PC-3 (cell line): ENCODE results near the gene PIGP.

ENCODE experiments used
- EZH2 ChIP-seq: fragments of 300-600 bp; sonication (generic); IDR thresholded peaks from one replicate; pipeline ENCODE4 v1.6.1; 2017; ENCODE audit warnings: antibody characterized with exemption, mild to moderate bottlenecking, low read length; ENCODE audit not compliant: unreplicated experiment
- TF ChIP-seq, protein P1 (sequence below): fragments of 300-600 bp; sonication (generic); conservative IDR thresholded peaks from 2 replicates; pipeline ENCODE4 v1.5.1; 2017; ENCODE audit warnings: antibody characterized with exemption, low read depth, mild to moderate bottlenecking, low read length

GRCh38 chr21:37072988-37073416 is at the start of gene PIGP, which contains the start of gene TTC3:
- TF ChIP-seq, protein P1, sequence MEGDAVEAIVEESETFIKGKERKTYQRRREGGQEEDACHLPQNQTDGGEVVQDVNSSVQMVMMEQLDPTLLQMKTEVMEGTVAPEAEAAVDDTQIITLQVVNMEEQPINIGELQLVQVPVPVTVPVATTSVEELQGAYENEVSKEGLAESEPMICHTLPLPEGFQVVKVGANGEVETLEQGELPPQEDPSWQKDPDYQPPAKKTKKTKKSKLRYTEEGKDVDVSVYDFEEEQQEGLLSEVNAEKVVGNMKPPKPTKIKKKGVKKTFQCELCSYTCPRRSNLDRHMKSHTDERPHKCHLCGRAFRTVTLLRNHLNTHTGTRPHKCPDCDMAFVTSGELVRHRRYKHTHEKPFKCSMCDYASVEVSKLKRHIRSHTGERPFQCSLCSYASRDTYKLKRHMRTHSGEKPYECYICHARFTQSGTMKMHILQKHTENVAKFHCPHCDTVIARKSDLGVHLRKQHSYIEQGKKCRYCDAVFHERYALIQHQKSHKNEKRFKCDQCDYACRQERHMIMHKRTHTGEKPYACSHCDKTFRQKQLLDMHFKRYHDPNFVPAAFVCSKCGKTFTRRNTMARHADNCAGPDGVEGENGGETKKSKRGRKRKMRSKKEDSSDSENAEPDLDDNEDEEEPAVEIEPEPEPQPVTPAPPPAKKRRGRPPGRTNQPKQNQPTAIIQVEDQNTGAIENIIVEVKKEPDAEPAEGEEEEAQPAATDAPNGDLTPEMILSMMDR: no peak
- TF ChIP-seq EZH2: no peak
